ENCODE measurements around the gene LARGE1.

Gene LARGE1

GRCh38 chr22:33952776-33953175 is 32.5 kb upstream of the LARGE1 start:
- Histone ChIP-seq H3K36me3 (ENCODE audit: insufficient read depth, low read length) (no peaks in the 10 kb centered on the region), H3K27me3 (ENCODE audit: insufficient read depth, low read length, poor library complexity, severe bottlenecking) (no peaks in the 10 kb centered on the region), H3K4me3 (ENCODE audit: low read length, poor library complexity, severe bottlenecking) (no peak overlapping the region), H2AFZ (ENCODE audit: low read length) (no peak overlapping the region), H4K20me1 (ENCODE audit: insufficient read depth, low read length, poor library complexity, severe bottlenecking) (no peaks in the 10 kb centered on the region), H3K9ac (ENCODE audit: low read depth, low read length, poor library complexity, severe bottlenecking) (no peak overlapping the region), H3K79me2 (ENCODE audit: insufficient read depth, low read length) (no peaks in the 10 kb centered on the region), H3F3A (ENCODE audit: low read depth) (no peaks in the 10 kb centered on the region), H3K9me3 (ENCODE audit: insufficient read depth, low read depth, low read length) (peaks cover 3% of the 10 kb centered on the region), H3K9me2 (replicated peaks; ENCODE audit: low read depth, low read length) (no peaks in the 10 kb centered on the region), H3K4me1 (ENCODE audit: insufficient read depth, low read length, poor library complexity, severe bottlenecking) (no peaks in the 10 kb centered on the region), H3K4me2 (ENCODE audit: low read depth, low read length, poor library complexity, severe bottlenecking) (no peak overlapping the region)
- TF ChIP-seq CTCF (conservative IDR thresholded peaks at IDR 0.05; ENCODE audit: low read length) (no peak), EZH2phosphoT487 (IDR thresholded peaks at IDR 0.05; ENCODE audit: borderline replicate concordance) (no peak)

GRCh38 chr22:33940741-33941140 is 20.5 kb upstream of the LARGE1 start:
- no peak overlapping the region for H3K4me3 ChIP-seq (ENCODE audit: low read length, poor library complexity, severe bottlenecking)
- no peak for TF ChIP-seq CTCF (conservative IDR thresholded peaks at IDR 0.05; ENCODE audit: low read length)
- TF ChIP-seq EZH2phosphoT487 (IDR thresholded peaks at IDR 0.05; ENCODE audit: borderline replicate concordance), result no peak
- no peak overlapping the region for H2AFZ ChIP-seq (ENCODE audit: low read length)
- H3K4me2 ChIP-seq (ENCODE audit: low read depth, low read length, poor library complexity, severe bottlenecking), result no peak overlapping the region
- H3K27me3 ChIP-seq (ENCODE audit: insufficient read depth, low read length, poor library complexity, severe bottlenecking), result no peaks in the 10 kb centered on the region
- H3K9me2 ChIP-seq (replicated peaks; ENCODE audit: low read depth, low read length), result no peaks in the 10 kb centered on the region
- no peak overlapping the region for H3K9ac ChIP-seq (ENCODE audit: low read depth, low read length, poor library complexity, severe bottlenecking)
- H3K36me3 ChIP-seq (ENCODE audit: insufficient read depth, low read length), result no peaks in the 10 kb centered on the region
- no peaks in the 10 kb centered on the region for H3K79me2 ChIP-seq (ENCODE audit: insufficient read depth, low read length)
- no peaks in the 10 kb centered on the region for H3F3A ChIP-seq (ENCODE audit: low read depth)
- no peaks in the 10 kb centered on the region for H4K20me1 ChIP-seq (ENCODE audit: insufficient read depth, low read length, poor library complexity, severe bottlenecking)
- H3K4me1 ChIP-seq (ENCODE audit: insufficient read depth, low read length, poor library complexity, severe bottlenecking), result no peaks in the 10 kb centered on the region
- peaks cover 5% of the 10 kb centered on the region; the same call in 1 of the 2 replicates for H3K9me3 ChIP-seq (ENCODE audit: insufficient read depth, low read depth, low read length)

GRCh38 chr22:33932997-33933396 is 12.7 kb upstream of the LARGE1 start:
- no peaks in the 10 kb centered on the region for H3K9me2 ChIP-seq (replicated peaks; ENCODE audit: low read depth, low read length)
- H3F3A ChIP-seq (ENCODE audit: low read depth), result no peaks in the 10 kb centered on the region
- H3K79me2 ChIP-seq (ENCODE audit: insufficient read depth, low read length), result no peaks in the 10 kb centered on the region
- H3K36me3 ChIP-seq (ENCODE audit: insufficient read depth, low read length), result no peaks in the 10 kb centered on the region
- TF ChIP-seq EZH2phosphoT487 (IDR thresholded peaks at IDR 0.05; ENCODE audit: borderline replicate concordance), result no peak
- TF ChIP-seq CTCF (conservative IDR thresholded peaks at IDR 0.05; ENCODE audit: low read length), result no peak
- H3K4me2 ChIP-seq (ENCODE audit: low read depth, low read length, poor library complexity, severe bottlenecking), result no peak overlapping the region
- no peaks in the 10 kb centered on the region for H3K4me1 ChIP-seq (ENCODE audit: insufficient read depth, low read length, poor library complexity, severe bottlenecking)
- no peak overlapping the region for H3K4me3 ChIP-seq (ENCODE audit: low read length, poor library complexity, severe bottlenecking)
- H3K9ac ChIP-seq (ENCODE audit: low read depth, low read length, poor library complexity, severe bottlenecking), result no peak overlapping the region
- no peaks in the 10 kb centered on the region for H3K27me3 ChIP-seq (ENCODE audit: insufficient read depth, low read length, poor library complexity, severe bottlenecking)
- H3K9me3 ChIP-seq (ENCODE audit: insufficient read depth, low read depth, low read length), result no peaks in the 10 kb centered on the region; the same call in 1 of the 2 replicates
- H4K20me1 ChIP-seq (ENCODE audit: insufficient read depth, low read length, poor library complexity, severe bottlenecking), result no peaks in the 10 kb centered on the region
- H2AFZ ChIP-seq (ENCODE audit: low read length), result no peak overlapping the region
